ENCODE measurements around the gene KMT2C.
A peak's percentile ranks its signal among the peaks of the same experiment; 100 is the strongest.
"Not testable (repeated sequence)": the region's sequence is repeated elsewhere in the genome, so short reads cannot be mapped to it uniquely, and the experiment has no call there.

Gene KMT2C

GRCh38 chr7:152355474-152356057 lies 80.2 kb downstream of the KMT2C start:
- no peak for DNase-seq (ENCODE audit: low spot score)

DNA sequence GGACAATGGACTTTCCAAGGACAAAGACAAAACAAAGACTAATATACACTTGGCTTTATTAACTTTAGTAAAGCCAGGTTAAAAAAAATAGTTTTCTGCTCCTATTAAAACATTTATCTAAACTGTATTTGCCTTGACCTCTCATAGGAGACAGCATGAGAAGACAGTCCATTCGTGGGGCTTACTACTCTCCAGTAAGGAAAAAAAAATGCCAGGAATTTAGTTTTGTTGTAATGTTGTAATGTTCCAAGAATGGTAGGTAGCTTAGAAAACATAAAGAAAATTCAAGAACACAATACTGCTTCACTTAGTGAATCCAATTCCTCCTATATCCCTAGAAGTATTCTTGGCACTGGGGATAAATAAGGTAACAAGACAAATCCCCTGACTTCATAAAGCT lies 81.7 kb downstream of the KMT2C start:
- DNase-seq (ENCODE audit: low spot score): no peak

DNA sequence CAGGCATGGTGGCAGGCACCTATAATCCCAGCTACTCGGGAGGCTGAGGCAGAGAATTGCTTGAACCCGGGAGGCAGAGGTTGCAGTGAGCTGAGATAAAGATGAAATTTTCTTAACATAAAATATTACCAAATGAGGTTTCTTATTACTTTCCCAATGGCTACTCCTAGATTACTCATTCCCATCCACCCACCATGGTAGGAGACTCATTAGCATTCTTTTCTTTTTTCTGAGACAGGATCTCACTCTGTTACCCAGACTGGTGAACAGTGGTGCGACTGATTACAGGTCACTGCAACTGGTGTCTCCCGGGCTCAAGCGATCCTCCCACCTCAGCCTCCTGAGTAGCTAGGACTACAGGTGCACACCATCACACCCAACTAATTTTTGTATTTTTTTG lies 82.5 kb downstream of the KMT2C start:
- not testable (repeated sequence) for DNase-seq (ENCODE audit: low spot score)

DNA sequence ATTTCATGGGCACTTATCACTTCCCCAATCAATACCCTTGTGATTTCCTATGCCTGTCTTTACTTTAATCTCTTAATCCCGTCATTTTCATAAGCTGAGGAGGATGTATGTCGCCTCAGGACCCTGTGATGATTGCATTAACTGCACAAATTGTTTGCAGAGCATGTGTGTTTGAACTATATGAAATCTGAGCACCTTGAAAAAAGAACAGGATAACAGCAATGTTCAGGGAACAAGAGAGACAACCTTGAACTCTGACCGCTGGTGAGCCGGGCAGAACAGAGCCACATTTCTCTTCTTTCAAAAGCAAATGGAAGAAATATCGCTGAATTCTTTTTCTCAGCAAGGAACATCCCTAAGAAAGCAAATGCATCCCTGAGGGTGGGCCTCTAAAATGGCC lies 84.1 kb downstream of the KMT2C start:
- DNase-seq (ENCODE audit: low spot score): not testable (repeated sequence)

DNA sequence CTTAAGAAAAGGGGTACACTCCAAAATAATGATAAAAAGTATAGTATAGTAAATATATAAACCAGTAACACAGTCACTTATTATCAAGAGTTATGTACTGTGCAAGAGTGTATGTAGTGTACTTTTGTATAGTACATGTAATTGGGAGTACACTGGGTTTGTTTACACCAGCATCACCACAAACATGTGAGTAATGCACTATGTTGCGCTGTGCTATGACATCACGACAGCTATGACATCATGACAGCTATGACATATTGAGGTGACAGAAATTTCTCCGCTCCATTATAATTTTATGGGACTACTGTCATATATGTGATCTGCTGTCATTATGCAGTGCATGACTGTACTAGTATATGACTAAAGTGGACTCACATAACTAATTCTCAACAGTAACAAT lies 84.6 kb downstream of the KMT2C start:
- no peak for DNase-seq (ENCODE audit: low spot score)

- DNase-seq (ENCODE audit: low spot score): no peak
Observed at GRCh38 chr7:152347888-152348287, 87.9 kb downstream of the KMT2C start.

- DNase-seq (ENCODE audit: low spot score): no peak
Observed at GRCh38 chr7:152344253-152344652, 91.5 kb downstream of the KMT2C start.

- DNase-seq (ENCODE audit: low spot score): no peak
Observed at GRCh38 chr7:152342796-152343195, 93.0 kb downstream of the KMT2C start.

DNA sequence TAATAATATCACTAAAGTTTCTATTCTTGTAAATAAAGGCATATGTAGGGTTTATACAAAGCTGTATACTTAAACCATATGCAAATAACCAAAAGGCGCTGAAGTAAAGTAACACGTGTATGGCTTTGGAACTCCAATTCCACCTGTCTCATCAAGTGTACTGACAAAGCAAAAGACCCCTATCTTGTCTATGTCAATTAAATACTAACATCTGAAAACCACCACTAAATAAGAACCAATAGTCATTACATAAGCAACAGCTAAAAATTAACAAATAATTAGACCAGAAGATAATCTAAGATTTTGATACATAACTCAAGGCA lies 93.9 kb downstream of the KMT2C start:
- no peak for DNase-seq (ENCODE audit: low spot score)

GRCh38 chr7:152341039-152341913 lies 94.5 kb downstream of the KMT2C start:
- DNase-seq (ENCODE audit: low spot score): peak; percentile 84

GRCh38 chr7:152340161-152340560 lies 95.6 kb downstream of the KMT2C start:
- no peak for DNase-seq (ENCODE audit: low spot score)

DNA sequence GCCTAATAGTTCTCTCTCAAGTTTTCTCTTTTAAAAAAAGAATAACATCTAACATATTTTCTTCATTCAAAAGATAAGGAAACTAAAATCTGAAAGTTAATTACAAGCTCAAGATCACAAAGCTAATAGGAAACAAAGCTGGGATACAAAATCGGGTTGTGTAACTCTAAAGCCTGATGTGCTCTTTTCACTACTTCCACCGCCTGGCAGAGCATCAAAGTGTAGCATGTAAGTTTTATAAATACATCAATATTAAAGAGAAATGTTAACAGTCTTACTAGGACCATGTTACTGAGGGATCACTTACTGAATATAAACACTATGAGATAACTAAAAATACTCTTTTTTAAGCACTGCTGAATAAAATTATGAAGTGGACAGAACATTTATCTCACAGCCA lies 97.2 kb downstream of the KMT2C start:
- no peak for DNase-seq (ENCODE audit: low spot score)

DNA sequence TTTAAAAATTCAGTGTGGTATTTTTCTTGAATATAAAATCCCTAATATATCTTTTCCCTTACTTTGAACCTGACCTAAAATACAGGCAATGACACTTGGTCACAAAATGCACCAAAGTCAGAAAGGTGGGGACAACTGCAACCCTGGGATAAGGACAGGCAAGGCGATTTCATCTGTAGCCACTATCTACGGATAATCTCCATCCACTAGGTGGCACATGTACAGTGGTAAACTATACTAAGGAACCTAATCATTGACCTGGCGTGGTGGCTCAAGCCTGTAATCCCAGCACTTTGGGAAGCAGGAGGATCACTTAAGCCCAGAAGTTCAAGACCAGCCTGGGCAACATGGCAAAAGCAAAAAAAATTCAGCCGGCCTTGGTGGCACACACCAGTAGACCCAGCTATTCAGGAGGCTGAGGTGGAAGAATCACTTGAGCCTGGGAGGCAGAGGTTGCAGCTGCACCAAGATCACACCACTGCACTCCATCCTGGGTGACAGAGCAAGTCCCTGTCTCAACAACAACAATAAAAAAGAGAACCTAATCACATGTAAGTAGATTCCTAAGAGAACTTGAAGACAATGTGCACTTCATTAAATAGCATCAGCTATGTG lies 98.9 kb downstream of the KMT2C start:
- peak; percentile 59 for DNase-seq (ENCODE audit: low spot score)

GRCh38 chr7:152335900-152336571 lies 99.8 kb downstream of the KMT2C start:
- DNase-seq (ENCODE audit: low spot score): peak; percentile 74

- no peak for DNase-seq (ENCODE audit: low spot score)
Observed at GRCh38 chr7:152333134-152333533, 102.7 kb downstream of the KMT2C start.

- no peak for DNase-seq (ENCODE audit: low spot score)
Observed at GRCh38 chr7:152330827-152331226, 105.0 kb downstream of the KMT2C start.

DNA sequence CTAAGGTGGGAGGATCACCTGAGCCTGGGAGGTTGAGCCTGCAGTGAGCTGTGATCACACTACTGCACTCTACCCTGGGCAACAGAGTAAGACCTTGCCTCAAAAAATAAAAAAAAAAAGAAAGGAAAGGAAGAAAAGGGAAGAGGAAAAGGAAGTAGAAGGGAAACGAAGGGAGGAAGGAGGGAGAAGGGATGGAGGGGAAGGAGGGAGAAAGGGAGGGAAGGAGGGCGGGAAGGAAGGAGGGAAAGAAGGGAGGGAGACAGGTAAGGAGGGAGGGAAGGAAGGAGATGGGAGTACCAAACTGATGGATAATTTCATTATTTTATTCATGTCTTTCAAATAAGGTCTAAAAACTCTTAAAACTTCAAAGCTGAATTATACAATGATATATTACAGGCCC lies 106.3 kb downstream of the KMT2C start:
- DNase-seq (ENCODE audit: low spot score): no peak

- DNase-seq (ENCODE audit: low spot score): no peak
Observed at GRCh38 chr7:152328234-152328633, 107.6 kb downstream of the KMT2C start.

DNA sequence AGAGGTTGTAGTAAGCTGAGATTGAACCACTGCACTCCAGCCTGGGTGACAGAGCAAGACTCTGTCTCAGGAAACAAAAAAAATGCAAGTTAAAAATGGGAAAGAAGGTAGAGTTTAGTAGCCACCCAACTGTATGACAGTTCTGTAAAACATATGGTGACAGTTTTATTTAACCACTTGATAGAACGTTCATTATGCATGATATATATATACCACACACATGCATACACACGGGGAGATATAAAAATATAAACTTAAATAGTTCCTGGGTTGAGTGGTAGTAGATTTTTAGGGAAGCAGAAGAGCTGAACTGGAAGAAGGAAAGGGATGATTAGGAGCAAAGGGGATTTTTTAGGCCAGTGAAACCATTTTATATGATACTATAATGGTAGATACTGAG lies 120.0 kb downstream of the KMT2C start:
- DNase-seq (ENCODE audit: low spot score): no peak

- peak; percentile 40 for DNase-seq (ENCODE audit: low spot score)
Observed at GRCh38 chr7:152313831-152314604, 121.8 kb downstream of the KMT2C start.

GRCh38 chr7:152313217-152313616 lies 122.6 kb downstream of the KMT2C start:
- DNase-seq (ENCODE audit: low spot score): no peak

DNA sequence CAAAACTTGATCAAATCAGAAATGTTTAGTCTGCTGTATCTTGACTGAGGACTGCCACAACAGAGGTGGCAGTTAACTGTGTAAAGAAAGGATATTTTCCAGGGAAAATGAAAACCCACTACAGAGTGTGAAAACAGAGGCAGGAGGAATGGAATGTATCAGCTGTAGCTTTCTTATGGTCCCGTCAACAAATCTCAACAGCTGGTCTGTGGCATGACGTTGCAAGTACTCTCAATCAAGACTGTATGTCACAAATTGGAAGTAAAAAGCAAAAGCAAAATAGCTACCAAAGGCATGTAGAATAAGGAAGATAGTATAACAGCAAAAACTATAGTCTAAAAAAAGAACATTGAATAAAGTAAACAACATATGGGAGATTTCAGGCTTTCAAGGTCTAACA lies 123.5 kb downstream of the KMT2C start:
- DNase-seq (ENCODE audit: low spot score): no peak
